Type B pancreatic cell (in vitro differentiated cells): ENCODE data around the gene ABTB2. TPM values are rescaled to one million over a fixed set of nuclear protein-coding genes. Genes with fewer than 3 reads are reported as not detected.
A peak's percentile ranks its signal among the peaks of the same experiment; 100 is the strongest.

Experiments used
- DNase-seq: peaks from one replicate; pipeline ENCODE4 v3.0.0; 2021; ENCODE audit warnings: mixed read lengths; ENCODE audit not compliant: unreplicated experiment; ENCODE audit errors: extremely low spot score
- H3K27ac Mint-ChIP-seq: 2 replicates; pipeline ENCODE4 v1.8.0; 2021; ENCODE audit warnings: mild to moderate bottlenecking, mixed read lengths
- H3K27me3 Mint-ChIP-seq: 2 replicates; pipeline ENCODE4 v1.8.0; 2021; ENCODE audit warnings: mixed read lengths
- H3K36me3 Mint-ChIP-seq: 2 replicates; pipeline ENCODE4 v1.8.0; 2021; ENCODE audit warnings: mixed read lengths
- H3K4me1 Mint-ChIP-seq: one replicate; pipeline ENCODE4 v1.8.0; 2021; ENCODE audit warnings: mixed read lengths; ENCODE audit not compliant: unreplicated experiment
- H3K4me3 Mint-ChIP-seq: 2 replicates; pipeline ENCODE4 v1.8.0; 2021; ENCODE audit warnings: mild to moderate bottlenecking, mixed read lengths
- H3K9me3 Mint-ChIP-seq: 2 replicates; pipeline ENCODE4 v1.8.0; 2021; ENCODE audit warnings: mixed read lengths
- total RNA-seq: library from RNA; stranded (reverse); gene quantifications from 2 replicates; pipeline ENCODE4 v1.2.1, GENCODE V29; 2021; ENCODE audit warnings: low replicate concordance
- TF ChIP-seq, protein P1 (sequence below): fragments of 200-600 bp; sonication (generic); conservative IDR thresholded peaks from 2 replicates; pipeline ENCODE4 v1.5.0; 2021; ENCODE audit warnings: antibody characterized with exemption, mild to moderate bottlenecking

The ABTB2 gene
- total RNA-seq, 1 donor from 2014 or later: 13.5 TPM

DNA sequence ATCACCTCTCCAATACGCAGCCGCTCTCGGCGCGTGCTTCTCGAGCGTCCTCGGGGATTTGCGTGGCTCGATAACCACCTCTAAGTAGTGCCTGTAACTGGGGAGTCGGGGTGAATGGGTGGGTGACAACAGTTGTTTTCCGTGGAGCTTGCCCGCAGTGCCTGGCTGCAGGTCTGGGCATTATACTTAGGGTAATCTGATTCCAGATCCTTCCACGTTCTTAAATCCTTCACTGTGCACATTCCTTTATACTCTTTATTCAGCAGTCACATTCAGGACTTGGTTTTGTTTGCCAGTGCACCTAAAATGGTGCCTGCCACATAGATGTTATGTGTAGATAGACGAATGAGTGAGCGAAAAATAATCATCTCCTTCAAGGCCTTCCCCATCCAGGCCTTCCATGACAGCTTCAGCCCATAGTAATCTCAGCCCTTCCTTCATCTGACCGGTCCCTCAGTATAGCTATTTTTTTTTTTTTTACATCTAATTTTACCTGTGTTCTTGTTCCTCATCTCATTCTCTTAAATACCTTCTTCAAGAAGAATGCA lies 251.8 kb downstream of the ABTB2 start:
- H3K4me3 Mint-ChIP-seq: peak overlapping the region; percentile 98

DNA sequence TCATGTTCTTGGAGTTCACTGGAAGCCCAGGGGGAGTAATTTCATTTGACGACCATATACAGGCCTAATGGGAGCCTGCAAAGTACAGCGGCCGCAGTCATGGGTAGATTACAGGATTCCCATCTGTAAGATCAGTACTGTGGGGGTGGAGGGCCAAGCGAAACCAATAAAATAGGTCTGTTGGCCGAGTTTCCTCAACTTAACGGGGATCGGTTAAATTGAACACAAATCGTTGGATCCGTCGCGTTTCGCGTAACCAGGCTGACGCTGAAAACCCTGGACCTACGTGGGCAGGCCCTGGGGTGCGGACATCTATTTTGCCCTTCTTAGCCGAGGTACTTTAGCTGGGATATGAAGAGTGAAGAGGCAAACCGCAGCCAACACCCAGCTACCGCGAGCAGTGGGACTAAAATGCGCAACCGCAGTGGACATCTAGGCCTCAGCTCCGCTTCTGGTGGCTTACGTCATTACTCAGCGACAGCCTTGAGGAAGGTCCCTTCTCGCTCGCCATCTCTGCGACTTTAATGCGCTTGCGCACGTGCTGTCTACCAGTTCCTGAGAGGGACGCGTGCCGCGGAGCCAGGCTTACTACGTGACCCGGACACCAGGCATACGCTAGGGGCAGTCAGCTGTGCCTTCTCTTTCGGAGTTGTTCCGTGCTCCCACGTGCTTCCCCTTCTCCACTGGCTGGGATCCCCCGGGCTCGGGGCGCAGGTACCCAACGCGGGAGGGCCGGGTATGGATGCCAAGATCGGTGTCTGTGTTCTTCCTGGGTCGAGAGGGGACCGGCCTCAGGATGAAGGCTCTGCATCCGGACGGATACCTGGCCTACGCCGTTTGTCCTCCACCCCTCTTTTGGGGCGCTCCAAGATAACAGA lies 252.5 kb downstream of the ABTB2 start, which contains the start of gene NAT10:
Gene NAT10 (plus strand): TSS at position 551 of the 878 bp plus-strand sequence. CDS start 2,597 bp downstream, outside the sequence.
- DNase-seq: peak; percentile 97
- H3K4me3 Mint-ChIP-seq: peak within 1 kb of the TSS; percentile 98
- H3K27ac Mint-ChIP-seq: peak within 1 kb of the TSS; percentile 99
- H3K4me1 Mint-ChIP-seq: peaks cover 24% of the 10 kb centered on the region
- no peaks in the 10 kb centered on the region for H3K9me3 Mint-ChIP-seq
- TF ChIP-seq, protein P1, sequence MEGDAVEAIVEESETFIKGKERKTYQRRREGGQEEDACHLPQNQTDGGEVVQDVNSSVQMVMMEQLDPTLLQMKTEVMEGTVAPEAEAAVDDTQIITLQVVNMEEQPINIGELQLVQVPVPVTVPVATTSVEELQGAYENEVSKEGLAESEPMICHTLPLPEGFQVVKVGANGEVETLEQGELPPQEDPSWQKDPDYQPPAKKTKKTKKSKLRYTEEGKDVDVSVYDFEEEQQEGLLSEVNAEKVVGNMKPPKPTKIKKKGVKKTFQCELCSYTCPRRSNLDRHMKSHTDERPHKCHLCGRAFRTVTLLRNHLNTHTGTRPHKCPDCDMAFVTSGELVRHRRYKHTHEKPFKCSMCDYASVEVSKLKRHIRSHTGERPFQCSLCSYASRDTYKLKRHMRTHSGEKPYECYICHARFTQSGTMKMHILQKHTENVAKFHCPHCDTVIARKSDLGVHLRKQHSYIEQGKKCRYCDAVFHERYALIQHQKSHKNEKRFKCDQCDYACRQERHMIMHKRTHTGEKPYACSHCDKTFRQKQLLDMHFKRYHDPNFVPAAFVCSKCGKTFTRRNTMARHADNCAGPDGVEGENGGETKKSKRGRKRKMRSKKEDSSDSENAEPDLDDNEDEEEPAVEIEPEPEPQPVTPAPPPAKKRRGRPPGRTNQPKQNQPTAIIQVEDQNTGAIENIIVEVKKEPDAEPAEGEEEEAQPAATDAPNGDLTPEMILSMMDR: peak; percentile 33
- H3K36me3 Mint-ChIP-seq: peaks cover 14% of the 10 kb centered on the region
- peaks cover 4% of the 10 kb centered on the region for H3K27me3 Mint-ChIP-seq

More for the DNA sequence above, 251.8 kb downstream of the ABTB2 start:
- Mint-ChIP-seq H3K27me3 (peaks cover 4% of the 10 kb centered on the region), H3K36me3 (peaks cover 14% of the 10 kb centered on the region), H3K27ac (peak overlapping the region; percentile 99), H3K9me3 (no peaks in the 10 kb centered on the region), H3K4me1 (peaks cover 24% of the 10 kb centered on the region)
- DNase-seq: no peak
- TF ChIP-seq, protein P1: no peak

DNA sequence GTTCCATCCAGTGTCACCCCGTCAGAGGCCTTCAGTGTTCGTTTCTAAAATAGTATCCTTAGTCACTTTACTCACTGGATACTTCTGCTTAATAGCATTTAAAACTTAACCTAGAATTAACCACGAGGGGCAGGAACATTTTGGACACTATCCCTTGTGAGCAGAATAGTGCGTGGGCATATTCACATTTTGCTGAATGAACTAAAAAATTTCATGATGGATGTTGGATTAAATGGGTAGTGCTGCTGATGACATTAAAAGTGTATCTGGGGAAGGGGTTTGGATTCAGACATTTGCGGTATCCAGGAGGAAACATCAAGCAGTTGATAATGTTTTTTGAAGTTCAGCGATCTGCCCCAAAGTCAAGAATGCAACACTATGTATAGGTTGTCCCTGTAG lies 253.1 kb downstream of the ABTB2 start:
- Mint-ChIP-seq H3K4me3 (peak overlapping the region; percentile 98), H3K27ac (peak overlapping the region; percentile 99), H3K27me3 (peaks cover 4% of the 10 kb centered on the region), H3K9me3 (no peaks in the 10 kb centered on the region), H3K4me1 (peaks cover 24% of the 10 kb centered on the region), H3K36me3 (peaks cover 11% of the 10 kb centered on the region)
- TF ChIP-seq, protein P1: no peak
- no peak for DNase-seq

Other genes with a start within 250 kb of the ABTB2 start
- 49.9 and 61.2 TPM in 2 replicates for gene CAT, start 80.9 kb upstream of the ABTB2 start, total RNA-seq
- gene ELF5, start 155.8 kb upstream of the ABTB2 start, total RNA-seq: 19.3 and 43.1 TPM in 2 replicates